Stimulated activated naive CD8-positive, alpha-beta T cell treated with anti-CD3 and anti-CD28 coated beads, Interleukin-15, amount 100 ng/mL, for 72 hours (primary cell): ENCODE data around the gene LMBRD2.

Experiments
- ATAC-seq: fragments of 150-1000 bp; cut with Tn5 transposase; 2 replicates; pipeline ENCODE4 v1.10.0; 2021; ENCODE audit warnings: mild to moderate bottlenecking, moderate library complexity
- DNase-seq, 2 donors: peaks; one replicate each; pipeline ENCODE4 v3.0.0; 2021 to 2022
- H3K27ac Mint-ChIP-seq, 2 donors: one replicate each; pipeline ENCODE4 v1.8.0; 2022; ENCODE audit warnings: mild to moderate bottlenecking in 2 of 2, mixed read lengths in 2 of 2, moderate library complexity in 2 of 2
- H3K27me3 Mint-ChIP-seq: one replicate; pipeline ENCODE4 v1.8.0; 2022; ENCODE audit warnings: mixed read lengths
- H3K4me1 Mint-ChIP-seq: one replicate; pipeline ENCODE4 v1.8.0; 2022; ENCODE audit warnings: mild to moderate bottlenecking, mixed read lengths
- H3K4me3 Mint-ChIP-seq, 2 donors: one replicate each; pipeline ENCODE4 v1.8.0; 2022; ENCODE audit warnings: mild to moderate bottlenecking in 2 of 2, mixed read lengths in 2 of 2, moderate library complexity in 1 of 2
- H3K9me3 Mint-ChIP-seq, 2 donors: one replicate each; pipeline ENCODE4 v1.8.0; 2022; ENCODE audit warnings: mixed read lengths in 2 of 2

The LMBRD2 gene

GRCh38 chr5:36173426-36173825, 21.7 kb upstream of the LMBRD2 start:
- no peak for DNase-seq
- no peak overlapping the region for H3K27ac Mint-ChIP-seq
- H3K4me1 Mint-ChIP-seq: peaks cover 8% of the 10 kb centered on the region
- no peak for ATAC-seq
- no peaks in the 10 kb centered on the region for H3K9me3 Mint-ChIP-seq
- H3K27me3 Mint-ChIP-seq: no peaks in the 10 kb centered on the region
- H3K4me3 Mint-ChIP-seq: no peak overlapping the region

GRCh38 chr5:36172599-36172998, 20.9 kb upstream of the LMBRD2 start:
- ATAC-seq (no peak), DNase-seq (no peak)
- H3K27ac Mint-ChIP-seq: no peak overlapping the region
- no peak overlapping the region for H3K4me3 Mint-ChIP-seq
- H3K27me3 Mint-ChIP-seq: no peaks in the 10 kb centered on the region
- no peaks in the 10 kb centered on the region for H3K9me3 Mint-ChIP-seq
- H3K4me1 Mint-ChIP-seq: peaks cover 8% of the 10 kb centered on the region

GRCh38 chr5:36170832-36171424, 19.2 kb upstream of the LMBRD2 start:
- Mint-ChIP-seq H3K4me3 (no peak overlapping the region), H3K9me3 (no peaks in the 10 kb centered on the region), H3K4me1 (no peaks in the 10 kb centered on the region), H3K27me3 (no peaks in the 10 kb centered on the region), H3K27ac (no peak overlapping the region)
- DNase-seq: no peak
- no peak for ATAC-seq

GRCh38 chr5:36168737-36169136, 17.1 kb upstream of the LMBRD2 start:
- Mint-ChIP-seq H3K4me1 (no peaks in the 10 kb centered on the region), H3K9me3 (no peaks in the 10 kb centered on the region), H3K27ac (peak overlapping the region in 1 of 2 donors; percentile 75), H3K27me3 (no peaks in the 10 kb centered on the region), H3K4me3 (no peak overlapping the region)
- DNase-seq (no peak), ATAC-seq (no peak)

GRCh38 chr5:36164461-36164860, 12.8 kb upstream of the LMBRD2 start:
- no peak overlapping the region for H3K4me3 Mint-ChIP-seq
- ATAC-seq (no peak), DNase-seq (no peak)
- no peaks in the 10 kb centered on the region for H3K9me3 Mint-ChIP-seq
- no peak overlapping the region for H3K27ac Mint-ChIP-seq
- H3K4me1 Mint-ChIP-seq: peaks cover 16% of the 10 kb centered on the region
- no peaks in the 10 kb centered on the region for H3K27me3 Mint-ChIP-seq

GRCh38 chr5:36162810-36163486, 11.3 kb upstream of the LMBRD2 start:
- H3K27ac Mint-ChIP-seq: peak overlapping the region; percentile 35 to 95
- no peaks in the 10 kb centered on the region for H3K27me3 Mint-ChIP-seq
- DNase-seq: no peak
- H3K4me1 Mint-ChIP-seq: peaks cover 29% of the 10 kb centered on the region
- no peak overlapping the region for H3K4me3 Mint-ChIP-seq
- H3K9me3 Mint-ChIP-seq: no peaks in the 10 kb centered on the region
- ATAC-seq: no peak

GRCh38 chr5:36161361-36161760, 9.7 kb upstream of the LMBRD2 start:
- no peak for DNase-seq
- Mint-ChIP-seq H3K4me3 (no peak overlapping the region), H3K27ac (no peak overlapping the region), H3K9me3 (no peaks in the 10 kb centered on the region), H3K4me1 (peaks cover 40% of the 10 kb centered on the region), H3K27me3 (no peaks in the 10 kb centered on the region)
- no peak for ATAC-seq

GRCh38 chr5:36160617-36161016, 8.9 kb upstream of the LMBRD2 start:
- H3K27ac Mint-ChIP-seq: no peak overlapping the region
- peaks cover 47% of the 10 kb centered on the region for H3K4me1 Mint-ChIP-seq
- no peaks in the 10 kb centered on the region for H3K27me3 Mint-ChIP-seq
- ATAC-seq (no peak), DNase-seq (no peak)
- H3K4me3 Mint-ChIP-seq: no peak overlapping the region
- no peaks in the 10 kb centered on the region for H3K9me3 Mint-ChIP-seq

- Mint-ChIP-seq H3K4me3 (no peak overlapping the region), H3K4me1 (peaks cover 66% of the 10 kb centered on the region), H3K27me3 (no peaks in the 10 kb centered on the region), H3K27ac (no peak overlapping the region), H3K9me3 (no peaks in the 10 kb centered on the region)
- peak; percentile 60 for ATAC-seq
- DNase-seq: no peak
These were observed 6.5 kb upstream of the LMBRD2 start for GRCh38 chr5:36158144-36158543.

- H3K4me1 Mint-ChIP-seq: peaks cover 71% of the 10 kb centered on the region
- DNase-seq: no peak
- ATAC-seq: no peak
These were observed 4.9 kb upstream of the LMBRD2 start for GRCh38 chr5:36156619-36157018.

GRCh38 chr5:36156121-36156601, 4.5 kb upstream of the LMBRD2 start:
- no peak for ATAC-seq
- H3K4me1 Mint-ChIP-seq: peaks cover 66% of the 10 kb centered on the region
- no peak for DNase-seq
- H3K27me3 Mint-ChIP-seq: no peaks in the 10 kb centered on the region
- H3K27ac Mint-ChIP-seq: peak overlapping the region in 1 of 2 donors; percentile 4
- no peak overlapping the region for H3K4me3 Mint-ChIP-seq
- H3K9me3 Mint-ChIP-seq: no peaks in the 10 kb centered on the region

More at GRCh38 chr5:36156619-36157018, 4.9 kb upstream of the LMBRD2 start:
- Mint-ChIP-seq H3K9me3 (no peaks in the 10 kb centered on the region), H3K4me3 (no peak overlapping the region), H3K27me3 (no peaks in the 10 kb centered on the region), H3K27ac (no peak overlapping the region)

GRCh38 chr5:36155291-36155690, 3.6 kb upstream of the LMBRD2 start:
- no peaks in the 10 kb centered on the region for H3K9me3 Mint-ChIP-seq
- no peak overlapping the region for H3K4me3 Mint-ChIP-seq
- H3K27me3 Mint-ChIP-seq: no peaks in the 10 kb centered on the region
- H3K4me1 Mint-ChIP-seq: peaks cover 66% of the 10 kb centered on the region
- H3K27ac Mint-ChIP-seq: no peak overlapping the region
- DNase-seq (no peak), ATAC-seq (no peak)

- peak overlapping the region in 1 of 2 donors; percentile 5 for H3K27ac Mint-ChIP-seq
- no peaks in the 10 kb centered on the region for H3K9me3 Mint-ChIP-seq
- DNase-seq: no peak
- ATAC-seq: no peak
- H3K27me3 Mint-ChIP-seq: no peaks in the 10 kb centered on the region
- H3K4me1 Mint-ChIP-seq: peaks cover 74% of the 10 kb centered on the region
- peak overlapping the region; percentile 49 to 91 for H3K4me3 Mint-ChIP-seq
These were observed 2.0 kb upstream of the LMBRD2 start for GRCh38 chr5:36153726-36154125.

GRCh38 chr5:36153298-36153677, 1.6 kb upstream of the LMBRD2 start:
- peaks cover 74% of the 10 kb centered on the region for H3K4me1 Mint-ChIP-seq

GRCh38 chr5:36152324-36153297, 924 bp upstream of the LMBRD2 start:
- ATAC-seq (peak; percentile 0), DNase-seq (no peak)
- Mint-ChIP-seq H3K4me3 (peak overlapping the region; percentile 91 to 97), H3K9me3 (no peaks in the 10 kb centered on the region), H3K27me3 (no peaks in the 10 kb centered on the region), H3K4me1 (peaks cover 74% of the 10 kb centered on the region), H3K27ac (peak overlapping the region; percentile 93 to 97)

More at GRCh38 chr5:36153298-36153677, 1.6 kb upstream of the LMBRD2 start:
- peak overlapping the region; percentile 49 to 91 for H3K4me3 Mint-ChIP-seq
- DNase-seq (no peak), ATAC-seq (no peak)
- H3K27ac Mint-ChIP-seq: peak overlapping the region in 1 of 2 donors; percentile 5
- no peaks in the 10 kb centered on the region for H3K27me3 Mint-ChIP-seq
- no peaks in the 10 kb centered on the region for H3K9me3 Mint-ChIP-seq
